Endothelial cell of umbilical vein (primary cell): ENCODE measurements around the gene SLC25A28. TPM values are rescaled to one million over a fixed set of nuclear protein-coding genes. Genes with fewer than 3 reads are reported as not detected.

Experiments
- BruUV-seq: library from RNA; stranded (reverse); fragments of 400-500 nt; replicated peaks from 2 replicates; lab custom pipeline; 2021; lab: Mats Ljungman, UMichigan
- CTCF ChIA-PET: fragments of 300-600, 350-600 bp; sonication (Branson Sonifier 250); formaldehyde crosslinking; loops from one replicate; lab custom pipeline; 2021; ENCODE audit warnings: antibody characterized with exemption, inconsistent platforms; lab: Charles Lee
- POLR2A ChIA-PET: fragments of 300-600, 350-600 bp; sonication (Branson Sonifier 250); formaldehyde crosslinking; loops from one replicate; lab custom pipeline; 2021; ENCODE audit warnings: antibody characterized with exemption, inconsistent platforms; lab: Charles Lee
- DNase-seq: peaks from one replicate; pipeline ENCODE4 v3.0.0-alpha.2; 2011; ENCODE audit warnings: low read depth, low spot score
- FAIRE-seq: peaks from 2 replicates; lab custom pipeline; 2011; peaks lifted over from hg19 to GRCh38; lab: Jason Lieb, UNC
- H2AFZ ChIP-seq: 2 replicates; pipeline ENCODE4 v1.6.0; 2012; ENCODE audit warnings: low read depth, low read length, control low read depth, inconsistent platforms
- H3K27ac ChIP-seq: 2 replicates; pipeline ENCODE4 v1.5.1; 2011; ENCODE audit warnings: low read depth, mild to moderate bottlenecking, control low read depth, low read length, moderate library complexity; ENCODE audit not compliant: insufficient read depth
- H3K27me3 ChIP-seq, 2 experiments: 2 replicates each; pipeline versions ENCODE4 v1.6.0 to v1.6.1; 2011; ENCODE audit warnings: low read length in 2 of 2, mixed read lengths in 1 of 2; ENCODE audit not compliant: control insufficient read depth in 2 of 2, insufficient read depth in 2 of 2
- H3K36me3 ChIP-seq, 2 experiments: 2 replicates in 1 of 2; 3 replicates in 1 of 2; pipeline ENCODE4 v1.5.1; 2011; ENCODE audit warnings: low read length in 2 of 2, mild to moderate bottlenecking in 1 of 2, moderate library complexity in 1 of 2; ENCODE audit not compliant: control insufficient read depth in 2 of 2, insufficient read depth in 2 of 2; ENCODE audit errors: extremely low read depth in 1 of 2
- H3K4me1 ChIP-seq: 3 replicates; pipeline ENCODE4 v1.5.1; 2011; ENCODE audit warnings: mild to moderate bottlenecking, low read length; ENCODE audit not compliant: control insufficient read depth, insufficient read depth; ENCODE audit errors: extremely low read depth
- H3K4me2 ChIP-seq: 2 replicates; pipeline ENCODE4 v1.6.1; 2011; ENCODE audit warnings: low read length, control low read depth, mixed read lengths; ENCODE audit not compliant: insufficient read depth
- H3K4me3 ChIP-seq, 3 experiments: fragments of 200-600 bp in 1 of 3; sonication (generic), shearing (Covaris generic) in 1 of 3; replicated peaks in 1 of 3; 2 replicates each; pipeline ENCODE4 v1.5.1; 2011 to 2016; ENCODE audit warnings: control low read depth in 3 of 3, low read length in 3 of 3, mild to moderate bottlenecking in 2 of 3, inconsistent platforms in 1 of 3, low read depth in 1 of 3, moderate library complexity in 1 of 3; ENCODE audit not compliant: insufficient read depth in 1 of 3
- H3K79me2 ChIP-seq: 2 replicates; pipeline ENCODE4 v1.6.0; 2012; ENCODE audit warnings: low read length, inconsistent platforms; ENCODE audit not compliant: control insufficient read depth, insufficient read depth
- H3K9ac ChIP-seq: replicated peaks from 2 replicates; pipeline ENCODE3; 2011; ENCODE audit warnings: low read length, control low read depth; ENCODE audit not compliant: insufficient read depth; ENCODE audit errors: extremely low read depth
- H3K9me1 ChIP-seq: replicated peaks from 3 replicates; pipeline ENCODE4 v1.6.0; 2011; ENCODE audit warnings: mild to moderate bottlenecking, low read length; ENCODE audit not compliant: control insufficient read depth, insufficient read depth; ENCODE audit errors: extremely low read depth
- H3K9me3 ChIP-seq: replicated peaks from 2 replicates; pipeline ENCODE4 v1.5.1; 2012; ENCODE audit warnings: low read length, inconsistent platforms; ENCODE audit not compliant: control insufficient read depth, insufficient read depth
- H4K20me1 ChIP-seq: replicated peaks from 2 replicates; pipeline ENCODE3; 2011; ENCODE audit warnings: mild to moderate bottlenecking, low read length; ENCODE audit not compliant: control insufficient read depth, insufficient read depth; ENCODE audit errors: extremely low read depth
- FOS ChIP-seq: IDR thresholded peaks from 2 replicates; pipeline ENCODE4 v1.6.1; 2011; ENCODE audit warnings: mild to moderate bottlenecking, low read length, moderate library complexity, borderline replicate concordance; ENCODE audit not compliant: insufficient read depth
- GATA2 ChIP-seq: IDR thresholded peaks from 2 replicates; pipeline ENCODE4 v1.7.0; 2011; ENCODE audit warnings: low read depth, mild to moderate bottlenecking, moderate library complexity, mixed read lengths, low read length; ENCODE audit not compliant: insufficient read length, insufficient read depth
- JUN ChIP-seq: IDR thresholded peaks from 2 replicates; pipeline ENCODE4 v1.6.1; 2011; ENCODE audit warnings: borderline replicate concordance, low read depth; ENCODE audit not compliant: insufficient read length, insufficient read depth
- MAX ChIP-seq: IDR thresholded peaks from 2 replicates; pipeline ENCODE4 v1.6.1; 2011; ENCODE audit not compliant: insufficient read depth, insufficient read length
- MYC ChIP-seq: IDR thresholded peaks from one replicate; pipeline ENCODE4 v1.6.1; 2011; ENCODE audit warnings: mild to moderate bottlenecking, low read depth, low read length
- dilution Hi-C: fragments of 300-500 bp; cut with MboI; formaldehyde crosslinking; loops from one replicate; pipeline ENCODE4 v1.15.0; 2019; ENCODE audit warnings: low sequenced_read_pairs; ENCODE audit not compliant: extremely low pct_ligation_motif_present
- intact Hi-C: fragments of 100-400 bp; cut with micrococcal nuclease; formaldehyde crosslinking; loops from one replicate; pipeline ENCODE4 v1.10.0; 2022
- polyA plus RNA-seq, 4 experiments: library from polyadenylated mRNA; depleted of rRNA in 3 of 4; stranded (reverse) in 3 of 4; unstranded in 1 of 4; fragments of >200 nt; gene quantifications; 2 replicates each; pipeline versions ENCODE4 v1.2.1 to v1.2.3, GENCODE V29; 2011 to 2012; ENCODE audit warnings: missing spikeins in 1 of 4
- total RNA-seq: library from RNA; stranded (reverse); gene quantifications from 2 replicates; pipeline ENCODE4 v1.2.3, GENCODE V29; 2021

Gene SLC25A28
- total and polyA plus RNA-seq, 2 donors (not counting 3 experiments of a cell fraction or from before 2014, with no cell fraction given) = 33.7 to 38.8 TPM

GRCh38 chr10:99620711-99621453 is 643 bp upstream of the SLC25A28 start:
- DNase-seq = peak; percentile 94
- no peak for TF ChIP-seq GATA2
- peak; percentile 60 for TF ChIP-seq FOS
- Histone ChIP-seq H3K4me1 (peaks cover 21% of the 10 kb centered on the region), H3K4me3 (peak overlapping the region; percentile 24 to 57 (median 44)), H3K36me3 (no peaks in the 10 kb centered on the region), H4K20me1 (no peaks in the 10 kb centered on the region), H2AFZ (peak overlapping the region; percentile 63), H3K27ac (peak overlapping the region; percentile 93), H3K9ac (peak overlapping the region; percentile 97), H3K79me2 (peaks cover 35% of the 10 kb centered on the region), H3K9me3 (no peaks in the 10 kb centered on the region), H3K9me1 (no peaks in the 10 kb centered on the region), H3K4me2 (peak overlapping the region; percentile 81), H3K27me3 (no peaks in the 10 kb centered on the region)
- FAIRE-seq = no peak
- ChIA-PET CTCF (interaction anchor here (0.6 to 2.9 kb wide), 10 partner anchors 9 to 1154 kb away, joined by 3 to 24 read pairs (median 3); partner anchors contain the start of genes CUTC and ENTPD7), POLR2A (interaction anchor here (0.6 to 2.4 kb wide), 2 partner anchors 39 to 307 kb away, joined by 3 to 9 read pairs; partner anchors contain the start of gene ENTPD7)
- BruUV-seq = TSS peak; percentile 5
- dilution Hi-C loops (loop anchor here (25.0 kb wide), 1 partner anchor 184 kb away; the partner anchor contains the start of gene GOT1), intact Hi-C loops (loop anchor here (1.0 to 10.0 kb wide), 5 partner anchors 10 to 224 kb away; partner anchors contain the start of gene ENTPD7)

GRCh38 chr10:99619090-99619800 is 994 bp downstream of the SLC25A28 start:
- no peak for FAIRE-seq
- Histone ChIP-seq H3K36me3 (no peaks in the 10 kb centered on the region), H4K20me1 (no peaks in the 10 kb centered on the region), H3K9ac (peak overlapping the region; percentile 87), H3K9me1 (no peaks in the 10 kb centered on the region), H3K79me2 (peaks cover 40% of the 10 kb centered on the region), H2AFZ (peak overlapping the region; percentile 1), H3K27me3 (no peaks in the 10 kb centered on the region), H3K4me3 (peak overlapping the region; percentile 95 to 96 (median 96)), H3K27ac (peak overlapping the region; percentile 70), H3K4me1 (peaks cover 21% of the 10 kb centered on the region), H3K9me3 (no peaks in the 10 kb centered on the region), H3K4me2 (peak overlapping the region; percentile 97)
- ChIA-PET CTCF (interaction anchor here (0.9 to 2.9 kb wide), 6 partner anchors 28 to 1152 kb away, joined by 3 to 24 read pairs (median 4); partner anchors contain the start of gene GOT1), POLR2A (interaction anchor here (2.4 kb wide), 1 partner anchor 40 kb away, joined by 9 read pairs; the partner anchor contains the start of gene ENTPD7)
- TSS peak; percentile 31 for BruUV-seq
- intact Hi-C loops (no loop called here), dilution Hi-C loops (loop anchor here (25.0 kb wide), 1 partner anchor 182 kb away; the partner anchor contains the start of gene GOT1)
- DNase-seq = peak; percentile 69
- no peak for TF ChIP-seq JUN
- TF ChIP-seq FOS = no peak
- no peak for TF ChIP-seq MAX
- no peak for TF ChIP-seq MYC
